ENCODE measurements around the gene DCAF4. TPM values are rescaled to one million over a fixed set of nuclear protein-coding genes. Genes with fewer than 3 reads are reported as not detected.

The DCAF4 gene
- total and polyA plus RNA-seq, 2 of the 4 experiments (the other 2 are of a cell fraction) = 28.8 to 29.4 TPM

DNA sequence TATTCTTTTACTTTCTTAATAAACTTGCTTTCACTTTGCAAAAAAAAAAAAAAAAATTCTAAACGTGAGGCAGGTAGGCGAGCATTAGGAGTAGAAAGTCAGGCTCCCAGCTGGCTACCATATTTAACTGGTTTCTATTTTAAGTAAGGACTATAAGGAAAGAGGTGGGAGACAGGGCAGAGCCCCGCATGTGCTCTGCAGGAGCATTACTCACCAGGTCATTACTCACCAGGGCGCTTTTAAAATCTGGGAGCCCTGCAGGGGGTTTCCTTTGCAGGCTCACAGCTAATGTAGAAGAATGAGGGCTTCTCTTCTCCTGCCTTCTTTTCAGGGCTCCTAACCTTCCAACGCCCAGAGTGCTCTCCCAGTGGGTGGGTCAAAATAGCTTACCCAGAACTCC, 18.4 kb upstream of the DCAF4 start:
- Histone ChIP-seq H3K4ac (ENCODE audit: low read depth, low read length) (peak overlapping the region; percentile 24), H2BK15ac (ENCODE audit: low read depth, low read length) (peak overlapping the region; percentile 63; the same call in 1 of the 3 replicates), H4K91ac (ENCODE audit: insufficient read depth, low read depth, low read length) (peak overlapping the region; percentile 58), H2AK5ac (ENCODE audit: low read depth, low read length) (peak overlapping the region; percentile 74), H4K8ac (ENCODE audit: low read depth in 2 of 2, low read length in 2 of 2) (peak overlapping the region in 1 of 2 experiments; percentile 53; a peak in 2 of 4 replicates), H3K4me3 (ENCODE audit: insufficient read depth, low read depth, low read length) (no peak overlapping the region), H3K9me1 (ENCODE audit: insufficient read depth, low read length) (peaks cover 11% of the 10 kb centered on the region; the same call in 1 of the 2 replicates), H3K18ac (ENCODE audit: low read depth, low read length) (no peak overlapping the region), H3K9ac (ENCODE audit: low read depth, low read length) (no peak overlapping the region), H3K23ac (ENCODE audit: low read depth, low read length) (no peak overlapping the region; the same call in 1 of the 2 replicates), H2BK120ac (ENCODE audit: low read depth, low read length) (peak overlapping the region; percentile 35; the same call in 1 of the 2 replicates), H2BK5ac (ENCODE audit: low read depth, low read length, poor library complexity, severe bottlenecking) (no peak overlapping the region), H3K9me3 (ENCODE audit: control insufficient read depth, insufficient read depth, low read length) (no peaks in the 10 kb centered on the region), H2AFZ (replicated peaks; ENCODE audit: low read length, poor library complexity) (peak overlapping the region; percentile 54), H2BK20ac (ENCODE audit: low read depth, low read length) (peak overlapping the region; percentile 54), H4K5ac (ENCODE audit: low read depth, low read length) (no peak overlapping the region), H3K27me3 (ENCODE audit: control insufficient read depth, insufficient read depth, low read length) (no peaks in the 10 kb centered on the region), H3K14ac (replicated peaks; ENCODE audit: low read depth, low read length) (no peak overlapping the region), H3K4me2 (ENCODE audit: low read depth, low read length) (peak overlapping the region; percentile 3; the same call in 1 of the 2 replicates), H2AK9ac (replicated peaks; ENCODE audit: low read depth, low read length, poor library complexity) (no peak overlapping the region), H3K27ac (ENCODE audit: insufficient read depth, low read length) (no peak overlapping the region), H3K4me1 (ENCODE audit: control insufficient read depth, insufficient read depth, low read length) (peaks cover 18% of the 10 kb centered on the region), H3K36me3 (ENCODE audit: control insufficient read depth, insufficient read depth, low read length) (no peaks in the 10 kb centered on the region), H3K79me1 (ENCODE audit: low read depth in 1 of 2, low read length in 2 of 2) (no peaks in the 10 kb centered on the region), H4K20me1 (ENCODE audit: insufficient read depth, low read length) (no peaks in the 10 kb centered on the region), H3K56ac (ENCODE audit: extremely low read depth, insufficient read depth, low read length) (no peak overlapping the region; the same call in 1 of the 2 replicates)
- BruUV-seq (replicated peaks) = no TSS peak
- WGBS, 2 experiments (ENCODE audit: extremely low coverage in 2 of 2, insufficient read length in 1 of 2) = no CpG with 5 or more reads among the region's 5 CpGs
- peak; percentile 85 for DNase-seq
- CTCF ChIA-PET = interaction anchor here (2.0 kb wide), 1 partner anchor 41 kb away, joined by 5 read pairs; no protein-coding TSS in a partner anchor
- intact Hi-C loops (cut with micrococcal nuclease) = loop anchor here (5.0 kb wide), 1 partner anchor 241 kb away; no protein-coding TSS in a partner anchor
- dilution Hi-C loops (cut with HindIII; ENCODE audit: low sequenced_read_pairs, unreplicated experiment) = no loop called here
- in situ Hi-C loops (cut with MboI; ENCODE audit: low sequenced_read_pairs) = loop anchor here (5.0 kb wide), 1 partner anchor 391 kb away; no protein-coding TSS in a partner anchor
- ATAC-seq (ENCODE audit: low read depth) = peak; percentile 58
- POLR2A ChIA-PET (ENCODE audit: unreplicated experiment) = no interaction called here
- TF ChIP-seq FOS (IDR thresholded peaks at IDR 0.05; ENCODE audit: low read depth, low read length) = peak; percentile 60; the same call in 1 of the 2 replicates
- no peak for TF ChIP-seq NFE2L2 (IDR thresholded peaks at IDR 0.05; ENCODE audit: low read depth, low read length)
- no peak for TF ChIP-seq RCOR1 (IDR thresholded peaks at IDR 0.05; ENCODE audit: insufficient replicate concordance, low read length)
- peak; percentile 75 for TF ChIP-seq BHLHE40 (IDR thresholded peaks at IDR 0.05; ENCODE audit: low read depth, low read length)

All from IMR-90 (cell line).